ENCODE results near the gene ODC1.

DNA sequence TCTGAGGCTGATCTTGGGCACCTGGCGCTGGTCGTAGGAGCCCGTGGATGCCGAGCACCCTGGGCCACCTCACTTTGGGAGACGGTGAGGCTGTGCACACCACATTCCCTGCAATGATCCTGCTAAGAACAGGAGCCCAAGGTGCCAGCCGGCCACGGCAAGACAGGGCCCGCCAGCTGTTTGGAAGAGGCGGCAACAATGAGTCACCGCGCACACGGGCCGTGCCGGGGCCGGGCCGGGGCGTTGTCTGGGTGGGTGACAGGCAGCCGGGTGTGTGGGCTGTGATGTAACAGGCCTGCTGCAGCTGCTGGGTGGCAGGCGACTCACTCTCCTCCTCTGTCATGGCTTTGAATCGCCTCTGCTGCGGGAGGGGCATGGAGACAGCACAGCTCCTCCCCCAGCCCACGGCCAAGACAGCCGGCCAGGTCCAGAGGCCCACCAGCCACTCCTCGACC lies 49.7 kb upstream of the ODC1 start:
- TF ChIP-seq EP300 (IDR thresholded peaks at IDR 0.05) = no peak
- no peak for TF ChIP-seq POLR2A (IDR thresholded peaks at IDR 0.05)
